VCaP (cell line): ENCODE measurements around the gene DTHD1.

ENCODE experiments used
- H3K27ac ChIP-seq: fragments of 450-650 bp; 2 replicates; pipeline ENCODE4 v1.5.1; 2017
- CTCF ChIP-seq: fragments of 450-650 bp; conservative IDR thresholded peaks from 2 replicates; pipeline ENCODE4 v1.5.1; 2017; ENCODE audit warnings: mild to moderate bottlenecking, moderate library complexity

Gene DTHD1

GRCh38 chr4:36273276-36273675, 8.1 kb upstream of the DTHD1 start:
- H3K27ac ChIP-seq: no peak overlapping the region
- no peak for TF ChIP-seq CTCF

- TF ChIP-seq CTCF: no peak
- H3K27ac ChIP-seq: no peak overlapping the region
These were observed 7.3 kb upstream of the DTHD1 start for GRCh38 chr4:36274158-36274557.

- no peak for TF ChIP-seq CTCF
These were observed 3.9 kb upstream of the DTHD1 start for GRCh38 chr4:36277533-36277932.

GRCh38 chr4:36278789-36279188, 2.6 kb upstream of the DTHD1 start:
- no peak for TF ChIP-seq CTCF

More at GRCh38 chr4:36277533-36277932, 3.9 kb upstream of the DTHD1 start:
- H3K27ac ChIP-seq: no peak overlapping the region

GRCh38 chr4:36280555-36280954, 861 bp upstream of the DTHD1 start:
- H3K27ac ChIP-seq: no peak overlapping the region

More at GRCh38 chr4:36278789-36279188, 2.6 kb upstream of the DTHD1 start:
- no peak overlapping the region for H3K27ac ChIP-seq

GRCh38 chr4:36282503-36283030, 1.2 kb downstream of the DTHD1 start:
- no peak overlapping the region for H3K27ac ChIP-seq
- no peak for TF ChIP-seq CTCF

More at GRCh38 chr4:36280555-36280954, 861 bp upstream of the DTHD1 start:
- TF ChIP-seq CTCF: no peak

- TF ChIP-seq CTCF: no peak
- H3K27ac ChIP-seq: no peak overlapping the region
These were observed 2.6 kb downstream of the DTHD1 start for GRCh38 chr4:36283912-36284465.
